ENCODE results near the gene TMED4.

TMED4 gene

DNA sequence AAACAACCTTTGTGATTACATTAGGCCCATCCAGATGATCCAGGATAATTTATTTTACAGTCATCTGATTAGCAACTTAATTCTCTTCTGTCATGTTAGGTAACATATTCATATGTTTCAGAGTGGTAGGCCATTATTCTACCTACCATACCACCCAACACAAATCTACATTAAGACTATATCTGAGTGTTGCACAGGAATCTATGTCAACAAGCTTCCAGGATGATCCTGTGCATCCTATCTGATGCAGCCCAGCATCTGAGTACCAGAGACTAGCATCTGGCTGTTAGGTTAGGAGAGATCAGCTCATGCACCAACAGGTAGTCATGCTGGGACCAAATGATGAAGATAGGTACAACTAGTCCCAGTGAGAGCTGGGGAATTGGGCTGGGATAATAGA lies 7.0 kb downstream of the TMED4 start:
- H3K4me3 ChIP-seq (replicated peaks; ENCODE audit: low read depth, low read length): peak overlapping the region; percentile 97
- no peak for DNase-seq (ENCODE audit: low read depth)
- TF ChIP-seq, protein P1, sequence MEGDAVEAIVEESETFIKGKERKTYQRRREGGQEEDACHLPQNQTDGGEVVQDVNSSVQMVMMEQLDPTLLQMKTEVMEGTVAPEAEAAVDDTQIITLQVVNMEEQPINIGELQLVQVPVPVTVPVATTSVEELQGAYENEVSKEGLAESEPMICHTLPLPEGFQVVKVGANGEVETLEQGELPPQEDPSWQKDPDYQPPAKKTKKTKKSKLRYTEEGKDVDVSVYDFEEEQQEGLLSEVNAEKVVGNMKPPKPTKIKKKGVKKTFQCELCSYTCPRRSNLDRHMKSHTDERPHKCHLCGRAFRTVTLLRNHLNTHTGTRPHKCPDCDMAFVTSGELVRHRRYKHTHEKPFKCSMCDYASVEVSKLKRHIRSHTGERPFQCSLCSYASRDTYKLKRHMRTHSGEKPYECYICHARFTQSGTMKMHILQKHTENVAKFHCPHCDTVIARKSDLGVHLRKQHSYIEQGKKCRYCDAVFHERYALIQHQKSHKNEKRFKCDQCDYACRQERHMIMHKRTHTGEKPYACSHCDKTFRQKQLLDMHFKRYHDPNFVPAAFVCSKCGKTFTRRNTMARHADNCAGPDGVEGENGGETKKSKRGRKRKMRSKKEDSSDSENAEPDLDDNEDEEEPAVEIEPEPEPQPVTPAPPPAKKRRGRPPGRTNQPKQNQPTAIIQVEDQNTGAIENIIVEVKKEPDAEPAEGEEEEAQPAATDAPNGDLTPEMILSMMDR (IDR thresholded peaks at IDR 0.05; ENCODE audit: low read length, missing control alignments): no peak

DNA sequence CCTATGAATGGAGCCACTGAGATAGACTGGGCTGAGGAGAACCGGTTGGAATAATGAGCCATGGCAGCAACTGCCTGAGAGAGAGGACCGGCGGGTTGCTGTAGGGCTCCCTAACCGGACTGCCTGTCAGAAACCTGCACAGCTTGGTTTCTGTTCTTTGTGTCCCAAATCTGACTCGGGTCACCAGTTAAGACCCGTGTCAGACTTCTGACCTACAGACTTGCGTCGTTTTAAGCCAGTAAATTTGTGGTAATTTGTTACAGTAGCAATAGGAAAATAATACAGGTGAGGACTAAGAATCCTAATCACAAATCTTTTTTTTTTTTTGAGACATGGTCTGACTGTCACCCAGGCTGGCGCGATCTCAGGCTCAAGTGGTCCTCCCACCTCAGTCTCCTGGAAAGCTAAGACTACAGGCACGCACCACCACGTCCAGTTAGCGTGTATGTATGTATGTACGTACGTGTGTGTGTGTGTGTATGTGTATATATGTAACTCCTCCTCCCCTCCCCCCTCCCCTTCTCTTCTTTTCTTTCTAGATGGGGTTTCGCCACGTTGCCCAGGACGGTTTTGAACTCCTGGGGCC lies 7.7 kb downstream of the TMED4 start:
- TF ChIP-seq, protein P1 (IDR thresholded peaks at IDR 0.05; ENCODE audit: low read length, missing control alignments): no peak
- no peak for DNase-seq (ENCODE audit: low read depth)
- peak overlapping the region; percentile 97 for H3K4me3 ChIP-seq (replicated peaks; ENCODE audit: low read depth, low read length)

DNA sequence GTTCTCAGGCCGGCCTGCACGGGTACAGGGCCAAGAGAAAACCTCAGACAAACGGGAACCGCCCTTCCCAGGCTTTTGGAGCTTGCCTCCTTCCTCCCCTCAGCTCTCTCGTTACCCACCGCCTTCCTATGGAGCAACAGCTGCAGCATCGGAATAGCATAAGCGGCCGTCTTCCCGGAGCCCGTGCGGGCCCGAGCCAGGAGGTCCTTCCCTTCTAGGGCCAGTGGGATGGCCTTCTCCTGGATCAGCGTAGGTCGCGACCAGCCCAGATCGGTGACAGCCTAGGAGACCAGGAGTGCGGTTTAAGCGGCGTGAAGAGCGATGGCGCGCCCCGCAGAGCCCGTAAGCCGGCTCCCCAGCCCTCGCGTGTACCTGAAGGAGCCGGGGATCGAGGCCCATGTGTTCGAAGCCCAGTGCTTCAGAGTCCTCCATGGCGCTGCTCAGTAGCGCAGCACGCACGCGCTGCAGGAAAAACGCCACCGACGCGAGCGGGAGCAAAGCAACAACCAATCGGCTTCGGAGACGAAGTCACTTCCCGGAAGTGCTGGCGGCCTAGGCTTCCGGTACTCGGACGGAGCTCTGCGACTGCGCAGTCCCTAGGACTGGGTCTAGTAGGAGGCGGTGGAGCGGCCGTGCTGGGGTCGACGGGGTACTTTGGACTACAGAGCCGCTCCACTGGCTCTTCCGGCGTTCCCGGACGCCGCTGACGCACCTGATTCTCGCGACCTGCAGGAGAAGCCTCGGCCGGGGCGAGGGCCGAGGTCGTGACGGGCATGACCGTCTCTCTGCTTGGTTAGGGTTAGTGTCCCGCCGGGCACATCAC lies 8.4 kb downstream of the TMED4 start, which contains the start of gene DDX56:
Gene DDX56, minus strand, starts transcription at position 445 of the 823 bp plus-strand sequence. Its CDS starts 13 bp downstream, at position 432.
- TF ChIP-seq, protein P1 (IDR thresholded peaks at IDR 0.05; ENCODE audit: low read length, missing control alignments): no peak
- H3K4me3 ChIP-seq (replicated peaks; ENCODE audit: low read depth, low read length): peak within 1 kb of the TSS; percentile 97
- DNase-seq (ENCODE audit: low read depth): peak; percentile 95

DNA sequence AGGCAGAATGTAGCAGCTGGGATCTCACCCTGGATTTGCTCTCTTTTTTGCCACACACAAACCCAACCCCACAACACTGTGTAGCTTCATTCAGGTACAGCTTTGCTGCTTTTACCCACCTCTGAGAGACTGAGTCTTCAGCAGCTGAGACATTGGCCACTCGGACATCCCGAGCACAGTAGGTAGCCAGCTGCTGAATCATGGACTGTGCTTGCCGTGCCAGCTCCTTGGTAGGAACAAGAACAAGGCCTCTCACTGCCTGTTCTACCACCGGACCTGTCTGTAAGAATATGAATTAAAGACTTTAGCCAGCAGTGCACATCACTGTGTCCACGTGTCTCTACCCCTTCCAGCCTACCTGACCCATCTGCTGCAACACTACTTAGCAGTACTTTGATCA lies 9.3 kb downstream of the TMED4 start:
- H3K4me3 ChIP-seq (replicated peaks; ENCODE audit: low read depth, low read length): peak overlapping the region; percentile 97
- DNase-seq (ENCODE audit: low read depth): no peak
- TF ChIP-seq, protein P1 (IDR thresholded peaks at IDR 0.05; ENCODE audit: low read length, missing control alignments): no peak

DNA sequence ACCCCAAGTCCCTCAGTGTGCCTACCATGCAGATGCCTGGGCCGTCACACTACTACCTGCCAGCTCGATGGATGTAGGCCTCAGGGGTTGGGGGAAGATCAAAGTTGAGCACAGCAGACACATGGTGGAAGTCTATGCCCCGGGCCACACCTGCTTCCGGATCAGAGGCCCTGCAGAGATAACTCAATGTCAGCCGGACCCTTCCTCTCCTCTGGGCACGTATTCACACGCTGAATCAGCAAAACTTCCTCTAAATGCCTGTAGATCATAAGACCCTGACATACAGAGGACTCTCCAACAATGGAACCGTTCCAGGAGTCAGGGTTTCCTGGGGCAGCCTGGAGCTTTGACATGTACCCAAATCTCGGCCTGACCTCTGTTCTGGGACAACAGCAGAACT lies 12.1 kb downstream of the TMED4 start:
- H3K4me3 ChIP-seq (replicated peaks; ENCODE audit: low read depth, low read length): no peak overlapping the region
- TF ChIP-seq, protein P1 (IDR thresholded peaks at IDR 0.05; ENCODE audit: low read length, missing control alignments): no peak
- no peak for DNase-seq (ENCODE audit: low read depth)

DNA sequence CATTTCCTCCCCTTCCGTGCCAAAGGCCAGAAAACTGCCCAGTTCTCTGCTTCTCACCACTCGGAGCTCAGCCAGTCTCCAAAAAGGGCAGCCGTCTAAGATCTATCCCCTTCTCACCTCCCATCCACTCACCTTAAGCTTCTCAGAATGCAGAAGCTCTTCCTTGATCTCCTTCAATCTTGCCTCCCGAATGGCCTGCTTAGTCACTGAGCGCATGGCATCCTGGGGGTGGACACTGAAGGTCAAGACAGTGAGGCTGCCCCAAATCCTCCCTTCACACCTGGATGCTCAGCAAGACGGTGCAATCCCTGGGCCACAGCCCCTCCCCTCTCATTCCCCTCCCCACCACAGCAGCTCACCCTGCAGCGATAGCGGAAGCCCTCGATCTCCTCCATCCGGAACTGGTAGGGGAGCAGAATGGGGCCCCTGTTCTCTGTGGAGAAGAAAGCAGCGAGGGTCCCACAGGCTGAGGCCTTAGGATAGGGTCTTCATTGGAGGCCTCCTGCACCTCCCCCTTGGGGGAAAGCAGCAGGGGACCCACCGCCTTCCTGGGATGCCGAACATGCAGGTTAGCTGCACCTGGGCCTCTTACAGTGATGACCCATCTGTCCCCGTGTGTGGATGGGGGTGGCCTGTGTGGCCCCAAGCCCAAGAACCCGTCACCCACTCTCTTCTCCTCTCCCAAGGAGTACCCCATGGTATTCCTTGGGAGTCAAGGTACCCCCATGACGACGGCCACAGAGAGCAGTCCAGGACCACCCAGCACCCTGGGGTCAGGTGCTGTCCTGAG lies 13.1 kb downstream of the TMED4 start:
- TF ChIP-seq, protein P1 (IDR thresholded peaks at IDR 0.05; ENCODE audit: low read length, missing control alignments): no peak
- H3K4me3 ChIP-seq (replicated peaks; ENCODE audit: low read depth, low read length): no peak overlapping the region
- no peak for DNase-seq (ENCODE audit: low read depth)
